ENCODE data around the gene NFASC. TPM values are rescaled to one million over a fixed set of nuclear protein-coding genes. Genes with fewer than 3 reads are reported as not detected.

Gene NFASC
- total and polyA plus RNA-seq, 2 experiments from 2014 or later = 46.3 to 54.7 TPM

- Histone ChIP-seq H3K36me3 (ENCODE audit: low read depth) (no peaks in the 10 kb centered on the region), H3K9ac (no peak overlapping the region), H3K4me2 (ENCODE audit: unreplicated experiment) (no peak overlapping the region), H3K79me2 (ENCODE audit: insufficient read depth) (peaks cover 83% of the 10 kb centered on the region), H3F3A (ENCODE audit: insufficient read depth) (peaks cover 20% of the 10 kb centered on the region), H3K4me3 (no peak overlapping the region), H2AFZ (no peak overlapping the region), H3K4me1 (ENCODE audit: insufficient read depth) (peaks cover 29% of the 10 kb centered on the region), H3K27ac (no peak overlapping the region), H3K27me3 (replicated peaks; ENCODE audit: insufficient read depth) (no peaks in the 10 kb centered on the region), H3K9me2 (ENCODE audit: insufficient read depth) (no peaks in the 10 kb centered on the region), H3K9me3 (ENCODE audit: low read depth) (no peaks in the 10 kb centered on the region), H4K20me1 (ENCODE audit: insufficient read depth) (peaks cover 5% of the 10 kb centered on the region; the same call in 1 of the 2 replicates)
- 94 to 97% methylated on average over 3 of the region's 3 CpGs for WGBS, 2 experiments (ENCODE audit: low coverage in 1 of 2, low lambda C conversion rate in 2 of 2, missing lambda C conversion rate in 2 of 2)
- in situ Hi-C loops (cut with MboI) = no loop called here
- no peak for DNase-seq
- TF ChIP-seq EZH2phosphoT487 (IDR thresholded peaks at IDR 0.05; ENCODE audit: insufficient read depth, low read depth) (no peak), EZH2 (IDR thresholded peaks at IDR 0.05; ENCODE audit: insufficient read depth, poor library complexity, severe bottlenecking) (no peak)
These were observed 12.7 kb downstream of the NFASC start for GRCh38 chr1:204883405-204883804.

- H3K4me2 ChIP-seq (ENCODE audit: unreplicated experiment) = peak overlapping the region; percentile 36
- in situ Hi-C loops (cut with MboI) = no loop called here
- peaks cover 5% of the 10 kb centered on the region; the same call in 1 of the 2 replicates for H4K20me1 ChIP-seq (ENCODE audit: insufficient read depth)
- peaks cover 30% of the 10 kb centered on the region for H3F3A ChIP-seq (ENCODE audit: insufficient read depth)
- peak overlapping the region; percentile 23; the same call in 1 of the 2 replicates for H3K9ac ChIP-seq
- H3K9me2 ChIP-seq (ENCODE audit: insufficient read depth) = no peaks in the 10 kb centered on the region
- H3K27ac ChIP-seq = peak overlapping the region; percentile 71
- no peak overlapping the region for H2AFZ ChIP-seq
- no peak overlapping the region for H3K4me3 ChIP-seq
- no peaks in the 10 kb centered on the region for H3K36me3 ChIP-seq (ENCODE audit: low read depth)
- no peaks in the 10 kb centered on the region for H3K9me3 ChIP-seq (ENCODE audit: low read depth)
- H3K27me3 ChIP-seq (replicated peaks; ENCODE audit: insufficient read depth) = no peaks in the 10 kb centered on the region
- H3K4me1 ChIP-seq (ENCODE audit: insufficient read depth) = peaks cover 47% of the 10 kb centered on the region
- peak; percentile 83 for DNase-seq
- no peak for TF ChIP-seq EZH2phosphoT487 (IDR thresholded peaks at IDR 0.05; ENCODE audit: insufficient read depth, low read depth)
- no peak for TF ChIP-seq EZH2 (IDR thresholded peaks at IDR 0.05; ENCODE audit: insufficient read depth, poor library complexity, severe bottlenecking)
- peaks cover 78% of the 10 kb centered on the region for H3K79me2 ChIP-seq (ENCODE audit: insufficient read depth)
- WGBS, 2 experiments (ENCODE audit: low coverage in 1 of 2, low lambda C conversion rate in 2 of 2, missing lambda C conversion rate in 2 of 2) = 35 to 37% methylated on average over 4 of the region's 4 CpGs
These were observed 14.6 kb downstream of the NFASC start for GRCh38 chr1:204885288-204885711.

GRCh38 chr1:204885790-204886189, 15.1 kb downstream of the NFASC start:
- peaks cover 77% of the 10 kb centered on the region for H3K79me2 ChIP-seq (ENCODE audit: insufficient read depth)
- H3K4me2 ChIP-seq (ENCODE audit: unreplicated experiment) = peak overlapping the region; percentile 36
- peaks cover 47% of the 10 kb centered on the region for H3K4me1 ChIP-seq (ENCODE audit: insufficient read depth)
- H3K27me3 ChIP-seq (replicated peaks; ENCODE audit: insufficient read depth) = no peaks in the 10 kb centered on the region
- peak overlapping the region; percentile 71 for H3K27ac ChIP-seq
- no peak for TF ChIP-seq EZH2 (IDR thresholded peaks at IDR 0.05; ENCODE audit: insufficient read depth, poor library complexity, severe bottlenecking)
- TF ChIP-seq EZH2phosphoT487 (IDR thresholded peaks at IDR 0.05; ENCODE audit: insufficient read depth, low read depth) = no peak
- DNase-seq = peak; percentile 44
- H3K36me3 ChIP-seq (ENCODE audit: low read depth) = no peaks in the 10 kb centered on the region
- WGBS, 2 experiments (ENCODE audit: low coverage in 1 of 2, low lambda C conversion rate in 2 of 2, missing lambda C conversion rate in 2 of 2) = 73 to 78% methylated on average over 8 of the region's 8 CpGs
- no peaks in the 10 kb centered on the region for H3K9me3 ChIP-seq (ENCODE audit: low read depth)
- H3K9me2 ChIP-seq (ENCODE audit: insufficient read depth) = no peaks in the 10 kb centered on the region
- H4K20me1 ChIP-seq (ENCODE audit: insufficient read depth) = peaks cover 5% of the 10 kb centered on the region; the same call in 1 of the 2 replicates
- in situ Hi-C loops (cut with MboI) = no loop called here
- peaks cover 30% of the 10 kb centered on the region for H3F3A ChIP-seq (ENCODE audit: insufficient read depth)
- no peak overlapping the region for H2AFZ ChIP-seq
- peak overlapping the region; percentile 23; the same call in 1 of the 2 replicates for H3K9ac ChIP-seq
- H3K4me3 ChIP-seq = no peak overlapping the region

- TF ChIP-seq EZH2 (IDR thresholded peaks at IDR 0.05; ENCODE audit: insufficient read depth, poor library complexity, severe bottlenecking) = no peak
- peak overlapping the region; percentile 43 for H3K4me2 ChIP-seq (ENCODE audit: unreplicated experiment)
- H3K9me2 ChIP-seq (ENCODE audit: insufficient read depth) = no peaks in the 10 kb centered on the region
- 95 to 100% methylated on average over 2 of the region's 2 CpGs for WGBS, 2 experiments (ENCODE audit: low coverage in 1 of 2, low lambda C conversion rate in 2 of 2, missing lambda C conversion rate in 2 of 2)
- H3K9me3 ChIP-seq (ENCODE audit: low read depth) = no peaks in the 10 kb centered on the region
- H4K20me1 ChIP-seq (ENCODE audit: insufficient read depth) = no peaks in the 10 kb centered on the region
- H2AFZ ChIP-seq = no peak overlapping the region
- DNase-seq = no peak
- no peaks in the 10 kb centered on the region for H3K36me3 ChIP-seq (ENCODE audit: low read depth)
- H3K4me1 ChIP-seq (ENCODE audit: insufficient read depth) = peaks cover 64% of the 10 kb centered on the region
- no peaks in the 10 kb centered on the region for H3K27me3 ChIP-seq (replicated peaks; ENCODE audit: insufficient read depth)
- in situ Hi-C loops (cut with MboI) = no loop called here
- H3K27ac ChIP-seq = peak overlapping the region; percentile 54
- H3K79me2 ChIP-seq (ENCODE audit: insufficient read depth) = peaks cover 72% of the 10 kb centered on the region
- peaks cover 38% of the 10 kb centered on the region for H3F3A ChIP-seq (ENCODE audit: insufficient read depth)
- H3K4me3 ChIP-seq = no peak overlapping the region
- no peak overlapping the region for H3K9ac ChIP-seq
These were observed 17.2 kb downstream of the NFASC start for GRCh38 chr1:204887846-204888245.

- Histone ChIP-seq H3F3A (ENCODE audit: insufficient read depth) (peaks cover 43% of the 10 kb centered on the region), H3K27me3 (replicated peaks; ENCODE audit: insufficient read depth) (no peaks in the 10 kb centered on the region), H2AFZ (no peak overlapping the region), H3K9me2 (ENCODE audit: insufficient read depth) (no peaks in the 10 kb centered on the region), H3K27ac (peak overlapping the region; percentile 54), H3K79me2 (ENCODE audit: insufficient read depth) (peaks cover 72% of the 10 kb centered on the region), H3K9me3 (ENCODE audit: low read depth) (no peaks in the 10 kb centered on the region), H3K4me2 (ENCODE audit: unreplicated experiment) (peak overlapping the region; percentile 43), H3K9ac (no peak overlapping the region), H4K20me1 (ENCODE audit: insufficient read depth) (no peaks in the 10 kb centered on the region), H3K36me3 (ENCODE audit: low read depth) (no peaks in the 10 kb centered on the region), H3K4me1 (ENCODE audit: insufficient read depth) (peaks cover 69% of the 10 kb centered on the region), H3K4me3 (no peak overlapping the region)
- peak; percentile 64 for DNase-seq
- WGBS, 2 experiments (ENCODE audit: low coverage in 1 of 2, low lambda C conversion rate in 2 of 2, missing lambda C conversion rate in 2 of 2) = 49 to 53% methylated on average over 2 of the region's 2 CpGs
- no peak for TF ChIP-seq EZH2phosphoT487 (IDR thresholded peaks at IDR 0.05; ENCODE audit: insufficient read depth, low read depth)
- in situ Hi-C loops (cut with MboI) = no loop called here
These were observed 17.6 kb downstream of the NFASC start for GRCh38 chr1:204888294-204888693.

Measured in GM23248 (cell line).